GM10266 (cell line): ENCODE results near the gene USP3.

ENCODE experiments used
- DNase-seq: peaks from one replicate; pipeline ENCODE4 v3.0.0; 2012; ENCODE audit errors: extremely low spot score
- CTCF ChIP-seq: IDR thresholded peaks from 2 replicates; pipeline ENCODE4 v1.5.1; 2012; ENCODE audit warnings: mild to moderate bottlenecking, low read depth; ENCODE audit not compliant: control insufficient read depth, insufficient read depth; ENCODE audit errors: missing control alignments

The USP3 gene

DNA sequence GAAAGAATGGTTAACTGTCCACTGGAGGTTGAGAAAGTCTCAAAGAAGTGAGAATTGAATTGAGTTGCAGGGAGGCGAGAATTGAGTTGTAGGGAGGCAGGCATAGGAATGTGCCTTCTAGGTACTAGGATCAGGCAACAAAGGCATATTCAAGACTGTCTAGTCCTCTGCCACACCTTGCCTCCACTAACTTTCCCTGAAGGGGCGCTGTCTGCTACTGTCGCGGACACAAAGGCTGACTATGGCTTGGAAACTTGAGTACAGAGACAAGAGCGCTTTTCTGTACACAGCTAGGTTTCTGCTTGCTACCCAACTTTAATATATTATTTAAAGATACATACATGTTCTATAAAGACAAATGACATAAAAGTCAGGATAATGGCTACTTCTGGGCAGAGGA, 82.4 kb downstream of the USP3 start:
- no peak for TF ChIP-seq CTCF
- DNase-seq: no peak

GRCh38 chr15:63587527-63587926, 83.1 kb downstream of the USP3 start:
- no peak for DNase-seq
- TF ChIP-seq CTCF: no peak

DNA sequence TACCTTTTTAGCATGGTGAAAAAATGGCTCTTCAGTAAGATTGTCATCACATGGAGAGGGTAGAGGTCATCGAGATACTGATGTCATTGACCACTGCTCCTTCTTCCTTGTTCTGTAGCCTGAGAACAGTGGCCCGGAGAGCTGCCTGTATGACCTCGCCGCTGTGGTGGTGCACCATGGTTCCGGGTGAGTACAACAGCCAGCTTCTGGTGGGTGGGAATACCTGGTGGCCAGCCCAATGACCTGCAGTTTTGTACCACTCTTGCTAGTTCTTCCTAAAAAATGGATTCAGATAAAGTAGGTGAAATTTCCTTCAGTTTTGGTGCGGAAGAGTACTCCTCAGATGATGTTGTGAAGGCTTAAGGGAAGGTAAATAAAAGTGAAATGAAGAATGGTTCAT, 84.4 kb downstream of the USP3 start:
- no peak for TF ChIP-seq CTCF
- no peak for DNase-seq

DNA sequence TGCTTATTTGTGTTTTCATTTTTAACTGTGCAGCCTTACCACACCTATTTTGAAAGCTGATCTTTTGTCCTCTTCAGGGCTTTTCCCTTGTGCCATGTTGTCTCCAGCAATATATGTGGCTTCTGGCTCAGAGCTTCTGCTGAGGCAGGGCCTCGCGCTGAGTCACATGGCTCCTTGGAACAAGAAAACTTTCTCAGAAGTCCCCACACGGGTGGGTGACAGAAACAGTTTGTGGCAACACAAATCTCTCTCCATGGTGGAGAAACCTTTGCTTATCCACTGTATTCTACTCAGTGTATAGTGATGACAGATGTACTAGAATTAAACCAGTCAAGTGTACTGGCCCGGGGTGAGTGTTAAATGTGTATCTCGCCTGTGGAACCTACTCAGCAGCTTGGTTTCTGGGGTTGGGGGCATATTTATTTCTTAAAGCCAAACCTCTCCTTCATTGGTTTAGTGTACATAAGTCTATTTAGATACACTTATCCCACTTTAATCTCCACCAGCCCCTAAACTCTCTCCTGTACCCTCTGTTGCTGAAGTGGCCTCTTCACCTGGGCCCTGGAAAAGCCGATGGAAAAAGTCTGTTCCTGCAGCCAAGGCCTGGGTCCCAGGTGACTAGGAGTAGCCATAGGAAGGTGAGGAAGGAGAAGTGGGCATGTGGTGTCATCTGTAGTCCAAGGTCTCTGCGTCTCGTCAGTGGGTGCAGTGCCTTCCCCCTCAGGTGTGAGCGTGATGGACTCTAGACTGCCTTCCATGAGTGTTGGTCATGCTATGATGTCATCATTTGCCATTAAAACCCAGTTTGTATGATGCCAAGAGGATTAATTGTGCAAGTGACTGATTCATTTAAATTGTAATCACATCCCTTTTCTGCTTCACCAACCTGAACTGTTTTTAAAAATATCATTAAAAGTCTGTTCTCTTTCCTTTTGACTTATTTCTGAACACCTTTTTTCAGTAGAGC, 89.6 kb downstream of the USP3 start:
- no peak for DNase-seq
- no peak for TF ChIP-seq CTCF

- DNase-seq: no peak
- no peak for TF ChIP-seq CTCF
Measured at GRCh38 chr15:63595065-63595464, 90.7 kb downstream of the USP3 start.

DNA sequence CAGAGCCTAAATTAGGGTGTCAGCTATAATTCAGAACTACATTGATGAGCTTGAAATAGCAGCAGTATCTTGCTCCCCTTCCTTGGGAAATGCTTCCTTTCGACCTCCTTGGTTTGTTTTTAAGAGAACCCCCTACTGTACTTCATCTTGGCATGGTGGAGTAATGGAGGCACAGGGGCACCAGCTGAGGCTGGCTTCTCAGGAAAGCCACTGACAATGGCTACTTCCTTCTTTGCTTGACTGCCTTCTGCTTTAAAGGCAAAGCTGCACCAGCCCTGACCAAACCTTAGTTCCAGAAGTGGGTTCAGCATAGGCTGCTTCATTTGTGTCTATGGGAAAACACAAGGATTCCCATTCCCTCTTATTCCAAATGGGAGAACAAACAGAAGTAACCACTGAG, 91.3 kb downstream of the USP3 start:
- TF ChIP-seq CTCF: no peak
- DNase-seq: no peak

DNA sequence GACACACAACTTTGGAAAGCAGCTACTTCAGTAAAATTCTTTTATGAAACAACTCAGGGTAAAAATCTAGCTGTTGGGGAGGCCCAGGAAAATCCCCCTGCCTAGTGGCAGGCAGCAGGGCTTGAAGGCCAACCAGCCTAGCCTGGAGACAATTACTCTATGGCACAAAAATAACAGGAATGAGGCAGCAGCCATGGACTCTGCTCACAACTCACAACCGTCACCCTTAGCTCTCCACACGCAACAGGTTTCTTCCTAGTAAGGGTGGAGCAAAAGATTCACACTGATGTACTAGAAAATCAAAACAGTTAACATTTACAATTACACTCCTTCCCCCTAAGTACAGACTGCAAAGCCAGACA, 92.3 kb downstream of the USP3 start:
- no peak for TF ChIP-seq CTCF
- no peak for DNase-seq
